Suppressor macrophage (primary cell): ENCODE data around the gene FBXW5.

Experiments
- DNase-seq, 4 experiments: peaks; one replicate each; pipeline ENCODE4 v3.0.0-alpha.2; 2020 to 2022

Gene FBXW5

GRCh38 chr9:136947955-136948510, 3.5 kb upstream of the FBXW5 start:
- DNase-seq, result peak; percentile 45 to 77 (median 51)

DNA sequence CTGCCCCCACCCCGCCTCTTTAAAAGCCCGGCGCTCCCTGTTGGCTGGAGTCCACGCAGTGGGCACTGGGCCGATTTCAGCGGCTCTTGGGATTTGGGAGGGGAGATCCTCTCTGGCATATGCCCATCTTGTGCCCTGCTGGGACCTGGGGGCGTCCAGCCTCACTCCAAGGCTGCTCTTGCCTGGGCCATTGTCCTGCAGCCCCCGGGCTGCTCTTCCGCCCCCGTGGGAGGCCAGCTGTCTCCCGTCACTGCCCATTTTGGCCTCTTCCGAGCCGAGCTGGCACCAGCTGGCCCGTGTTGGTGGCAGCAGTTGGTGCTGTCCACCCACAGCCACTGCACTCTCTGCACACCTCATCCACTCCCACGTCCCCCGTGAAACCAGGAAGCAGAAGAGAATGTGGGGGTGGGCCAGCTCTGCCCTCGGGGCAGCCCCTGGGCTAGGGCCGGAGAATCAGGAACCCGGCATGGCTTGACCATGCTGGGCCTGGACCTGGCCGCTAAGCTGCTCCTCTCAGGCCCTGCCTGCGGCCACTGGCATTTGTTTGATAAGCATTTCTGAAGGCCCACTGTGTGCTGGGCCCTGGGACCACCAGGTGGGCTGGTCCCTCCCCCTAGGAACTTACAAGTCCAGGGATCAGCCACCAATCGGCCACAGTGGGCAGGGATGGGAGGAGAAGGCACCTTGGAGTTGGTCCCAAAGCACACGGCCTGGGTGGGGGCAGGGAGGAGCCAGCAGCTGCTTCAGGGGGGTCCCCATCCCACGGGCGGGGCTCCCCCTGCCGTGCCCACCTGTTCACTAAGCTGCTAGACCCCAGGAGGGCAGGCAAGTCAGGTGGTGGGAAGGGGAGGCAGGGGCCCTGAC, 2.7 kb upstream of the FBXW5 start:
- peak in 3 of 4 experiments; percentile 34 to 64 (median 40) for DNase-seq

GRCh38 chr9:136946228-136947027, 1.9 kb upstream of the FBXW5 start:
- no peak for DNase-seq

DNA sequence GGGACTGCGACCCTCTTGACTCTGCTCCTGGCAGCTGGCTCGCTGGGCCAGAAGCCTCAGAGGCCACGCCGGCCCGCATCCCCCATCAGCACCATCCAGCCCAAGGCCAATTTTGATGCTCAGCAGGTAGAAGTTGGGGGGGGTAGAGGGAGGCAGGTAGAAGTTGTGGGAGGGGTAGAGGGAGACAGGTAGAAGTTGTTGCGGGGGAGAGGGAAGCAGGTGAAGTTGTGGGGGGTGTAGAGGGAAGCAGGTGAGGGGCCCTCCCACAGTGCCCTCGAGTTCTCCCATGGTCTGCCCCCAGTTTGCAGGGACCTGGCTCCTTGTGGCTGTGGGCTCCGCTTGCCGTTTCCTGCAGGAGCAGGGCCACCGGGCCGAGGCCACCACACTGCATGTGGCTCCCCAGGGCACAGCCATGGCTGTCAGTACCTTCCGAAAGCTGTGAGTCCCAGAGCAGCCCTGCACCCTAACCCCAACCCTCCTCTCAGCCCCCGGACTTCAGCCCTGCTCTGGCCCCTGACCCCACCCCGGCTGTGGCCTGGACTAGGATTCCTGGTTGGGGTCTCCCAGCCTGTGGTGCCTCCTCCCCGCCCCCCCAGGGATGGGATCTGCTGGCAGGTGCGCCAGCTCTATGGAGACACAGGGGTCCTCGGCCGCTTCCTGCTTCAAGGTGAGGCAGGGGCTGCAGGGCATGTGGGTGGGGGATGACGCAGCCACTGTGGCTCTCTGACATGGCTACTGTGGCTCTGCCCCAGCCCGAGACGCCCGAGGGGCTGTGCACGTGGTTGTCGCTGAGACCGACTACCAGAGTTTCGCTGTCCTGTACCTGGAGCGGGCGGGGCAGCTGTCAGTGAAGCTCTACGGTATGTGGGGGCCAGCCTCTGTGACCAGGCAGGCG, 1.0 kb upstream of the FBXW5 start:
- DNase-seq, result no peak

GRCh38 chr9:136944212-136944518, 373 bp downstream of the FBXW5 start:
- DNase-seq, result peak; percentile 76 to 91 (median 85)

DNA sequence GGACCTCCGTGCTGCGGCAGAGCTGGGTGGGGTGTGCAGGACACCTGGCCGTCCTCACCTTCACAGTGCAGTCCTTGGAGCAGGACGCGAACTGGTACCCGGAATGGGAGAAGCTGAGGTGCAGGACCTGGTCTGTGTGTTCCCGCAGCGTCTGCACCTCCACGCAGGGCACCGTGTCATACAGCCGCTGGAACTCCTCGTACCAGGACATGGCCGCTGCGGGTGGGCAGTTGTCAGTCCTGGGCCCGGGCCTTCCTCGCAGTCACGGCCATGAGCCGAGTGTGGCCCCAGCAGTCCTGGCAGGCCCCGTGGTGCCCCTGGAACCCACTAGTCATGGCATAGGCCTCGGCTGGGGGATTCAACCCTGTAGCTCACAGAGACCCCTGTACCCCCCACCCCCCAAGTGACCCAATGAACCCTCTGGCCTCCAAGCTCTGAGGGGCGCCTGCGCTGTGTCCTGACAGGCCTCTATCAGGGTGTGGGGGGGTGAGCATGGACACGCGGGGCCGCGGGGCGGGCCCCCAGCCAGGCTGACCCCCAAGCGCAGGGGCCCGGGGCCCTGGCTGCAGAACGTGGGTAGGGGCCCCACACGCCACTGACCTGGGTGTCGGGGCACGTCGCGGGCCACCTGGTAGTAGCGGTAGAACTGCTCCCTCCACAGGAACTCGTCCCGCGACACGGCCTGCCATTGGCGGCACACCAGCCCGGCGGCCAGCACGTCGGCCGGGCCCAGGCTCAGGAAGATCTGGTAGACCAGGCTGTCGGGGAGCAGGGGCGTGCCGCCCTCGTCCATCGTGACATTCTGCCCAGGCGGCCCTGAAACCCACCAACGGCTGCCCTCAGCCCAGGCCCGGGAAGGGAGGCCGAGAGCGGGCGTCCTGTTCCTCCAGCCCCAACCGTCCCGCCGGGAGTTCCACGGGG, 987 bp downstream of the FBXW5 start:
- peak in 3 of 4 experiments; percentile 45 to 64 (median 49) for DNase-seq

- DNase-seq, result no peak
Measured at GRCh38 chr9:136942881-136943230, 1.7 kb downstream of the FBXW5 start.

DNA sequence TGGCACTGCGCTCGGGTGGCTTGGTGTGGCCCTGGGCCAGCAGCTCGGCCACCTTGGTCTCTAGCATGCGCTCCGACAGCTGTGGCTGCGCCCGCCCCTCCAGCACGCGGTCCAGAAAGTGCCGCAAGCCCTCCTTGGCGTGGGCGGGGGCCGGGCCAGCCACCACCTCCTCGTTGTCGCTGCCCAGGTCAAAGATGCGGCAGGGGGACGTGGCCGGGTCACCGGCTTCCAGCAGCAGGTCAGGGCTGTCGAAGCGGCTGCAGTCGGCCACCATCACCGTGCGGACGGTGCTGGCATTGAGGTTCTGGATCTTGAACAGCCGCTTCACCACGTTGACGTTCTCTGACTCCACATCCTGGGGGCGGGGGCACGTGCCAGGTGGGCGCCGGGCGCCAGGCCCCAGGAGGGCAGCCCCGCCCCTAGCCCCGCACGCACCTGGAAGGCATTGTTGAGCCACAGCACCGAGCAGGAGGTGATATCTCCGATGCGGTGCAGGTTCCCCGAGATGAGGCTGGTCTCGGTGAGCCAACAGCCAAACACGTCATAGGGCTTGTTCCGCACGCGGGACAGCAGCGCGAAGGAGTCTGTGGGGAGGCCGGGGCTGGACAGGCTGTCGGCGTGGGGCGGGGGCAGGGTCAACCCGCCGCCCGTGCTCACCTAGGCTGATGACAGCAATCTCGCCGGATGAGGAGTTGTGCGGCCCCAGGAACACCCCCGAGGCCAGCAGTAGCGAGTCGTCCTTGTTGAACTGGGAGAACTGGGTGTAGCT, 2.2 kb downstream of the FBXW5 start:
- no peak for DNase-seq

DNA sequence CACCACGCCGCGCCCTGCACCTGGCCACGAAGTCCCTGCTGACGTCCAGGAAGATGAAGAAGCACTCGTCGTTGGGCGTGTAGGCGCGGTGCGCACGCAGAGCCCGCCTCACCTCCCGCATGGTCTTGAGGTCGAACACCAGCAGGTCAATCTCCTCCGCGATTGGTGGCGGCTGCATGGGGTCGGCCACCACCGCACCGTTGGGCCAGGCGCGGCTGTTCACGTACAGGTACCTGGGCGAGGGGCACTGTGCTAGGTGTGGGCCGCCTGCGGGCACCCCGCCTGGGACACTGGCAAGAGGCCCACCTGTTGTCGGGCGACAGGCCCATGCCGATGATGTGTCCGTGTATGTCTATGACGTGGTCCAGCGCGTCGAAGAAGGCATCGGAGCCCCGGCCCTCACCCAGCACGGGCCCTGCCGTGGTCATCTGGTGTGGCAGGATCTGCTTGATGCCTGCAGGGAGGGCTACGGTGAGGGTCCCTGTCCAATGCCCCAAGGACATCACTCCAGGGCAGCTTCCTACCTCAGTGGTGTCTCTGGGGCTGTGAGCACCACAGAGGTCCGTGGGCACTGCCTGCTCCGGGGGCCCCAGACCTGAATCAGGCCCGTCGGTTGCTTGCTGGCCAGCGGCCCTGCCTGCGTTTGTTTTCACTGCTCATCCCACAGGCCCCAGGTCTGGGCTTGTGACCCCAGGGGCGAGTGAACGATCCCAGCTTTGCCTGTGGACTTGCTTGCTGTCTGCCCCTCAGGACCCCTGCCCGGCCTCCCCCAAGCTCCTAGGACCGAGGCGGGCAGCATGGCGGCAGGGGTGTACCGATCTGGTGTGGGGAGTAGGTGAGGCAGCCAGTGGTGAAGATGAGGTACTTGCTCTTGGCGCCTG, 3.1 kb downstream of the FBXW5 start:
- no peak for DNase-seq

DNA sequence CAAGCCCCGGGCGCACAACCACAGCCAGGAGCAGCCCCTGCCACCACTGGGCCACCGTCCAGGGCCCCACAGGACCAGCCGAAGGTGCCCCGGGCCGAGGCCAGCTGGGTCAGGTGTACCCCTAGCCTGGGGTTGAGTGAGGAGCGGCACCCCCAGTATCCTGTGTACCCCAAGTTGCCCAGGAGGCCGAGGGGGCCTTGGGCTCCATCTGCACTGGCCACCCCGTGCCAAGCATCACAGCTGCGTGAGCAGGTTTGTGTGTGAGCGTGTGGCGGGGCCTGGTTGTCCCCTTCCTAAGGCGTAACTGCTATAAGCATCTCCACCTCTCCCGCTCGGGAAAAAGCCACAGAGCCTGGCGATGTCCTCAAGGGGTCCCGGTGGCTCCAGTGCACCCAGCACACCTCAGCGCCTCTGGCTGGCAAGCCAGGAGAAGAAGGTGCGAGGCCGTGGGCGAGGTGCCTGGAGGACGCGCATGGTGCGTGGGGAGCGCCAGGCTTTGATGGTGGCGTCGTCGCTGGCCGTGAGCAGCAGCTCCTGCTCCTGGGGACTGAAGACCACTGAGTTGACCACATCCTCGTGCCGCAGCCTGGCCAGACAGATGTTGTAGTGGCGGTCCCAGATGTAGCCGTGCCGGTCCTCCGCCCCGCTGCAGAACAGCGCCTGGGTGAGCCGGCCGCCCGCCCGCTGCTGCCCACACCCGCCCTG, 3.9 kb downstream of the FBXW5 start:
- DNase-seq, result no peak

- DNase-seq, result no peak
Measured at GRCh38 chr9:136939996-136940525, 4.5 kb downstream of the FBXW5 start.

- DNase-seq, result no peak
Measured at GRCh38 chr9:136939431-136939995, 5.0 kb downstream of the FBXW5 start.

DNA sequence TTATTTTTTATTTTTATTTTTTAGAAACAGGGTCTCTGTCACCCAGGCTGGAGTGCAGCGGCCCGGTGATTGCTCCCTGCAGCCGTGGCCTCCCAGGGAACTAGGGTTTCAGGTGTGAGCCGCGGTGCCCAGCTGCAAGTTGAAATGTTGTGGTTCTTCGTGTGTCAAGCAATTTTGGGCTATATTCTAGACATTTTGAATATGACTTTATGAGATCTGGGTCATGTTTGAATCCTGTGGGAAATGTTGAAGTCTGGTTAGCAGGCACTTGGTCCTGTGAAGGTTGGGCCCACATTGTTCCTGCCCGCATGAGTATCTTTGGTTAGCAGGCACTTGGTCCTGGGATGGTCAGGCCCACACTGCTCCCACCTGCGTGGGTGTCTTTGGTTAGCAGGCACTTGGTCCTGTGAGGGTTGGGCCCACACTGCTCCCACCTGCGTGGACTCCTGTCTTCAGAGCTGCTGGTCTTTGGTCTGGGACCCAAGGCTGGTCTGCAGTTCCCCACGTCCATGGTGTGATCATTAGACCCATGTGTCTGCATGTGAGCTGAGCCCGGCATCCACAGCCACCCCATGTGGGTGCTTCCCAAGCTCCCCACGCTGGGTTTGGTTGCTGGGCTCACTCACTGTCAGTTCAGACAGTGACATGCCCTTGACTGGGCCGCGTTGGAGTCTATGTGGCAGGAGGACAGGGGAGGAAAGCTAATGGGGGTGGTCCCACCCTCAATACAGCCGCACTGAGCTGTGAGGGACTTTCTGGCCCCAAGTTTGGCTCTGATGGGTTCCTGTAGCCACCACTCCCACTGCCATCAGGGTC, 7.1 kb downstream of the FBXW5 start:
- no peak for DNase-seq

DNA sequence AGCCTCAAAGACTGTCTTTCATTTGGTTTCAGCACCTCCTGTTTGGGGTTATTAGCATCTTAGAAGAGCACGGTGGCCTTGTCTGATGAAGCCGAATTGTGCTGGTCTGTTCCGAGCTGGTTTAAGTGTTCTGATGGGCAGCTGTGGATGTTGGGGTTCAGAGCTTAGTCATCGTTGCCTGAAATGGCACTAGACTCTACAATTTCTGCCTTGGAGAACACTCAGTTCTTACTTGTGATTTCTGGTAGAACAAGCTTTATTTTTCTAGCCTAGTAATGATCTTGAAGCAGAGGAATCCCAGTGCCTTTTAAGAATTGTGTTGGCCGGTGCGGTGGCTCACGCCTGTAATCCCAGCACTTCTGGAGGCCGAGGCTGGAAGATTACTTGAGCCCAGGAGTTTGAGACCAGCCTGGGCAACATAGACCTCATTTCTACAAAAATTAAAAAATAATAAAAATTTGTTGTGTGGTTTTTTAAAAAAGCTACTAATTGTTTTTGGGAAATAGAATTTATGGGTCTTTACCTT, 7.8 kb downstream of the FBXW5 start:
- DNase-seq, result no peak

GRCh38 chr9:136935651-136936050, 8.9 kb downstream of the FBXW5 start:
- DNase-seq, result peak; percentile 21 to 65 (median 57)

GRCh38 chr9:136934277-136934676, 10.3 kb downstream of the FBXW5 start:
- DNase-seq, result no peak

DNA sequence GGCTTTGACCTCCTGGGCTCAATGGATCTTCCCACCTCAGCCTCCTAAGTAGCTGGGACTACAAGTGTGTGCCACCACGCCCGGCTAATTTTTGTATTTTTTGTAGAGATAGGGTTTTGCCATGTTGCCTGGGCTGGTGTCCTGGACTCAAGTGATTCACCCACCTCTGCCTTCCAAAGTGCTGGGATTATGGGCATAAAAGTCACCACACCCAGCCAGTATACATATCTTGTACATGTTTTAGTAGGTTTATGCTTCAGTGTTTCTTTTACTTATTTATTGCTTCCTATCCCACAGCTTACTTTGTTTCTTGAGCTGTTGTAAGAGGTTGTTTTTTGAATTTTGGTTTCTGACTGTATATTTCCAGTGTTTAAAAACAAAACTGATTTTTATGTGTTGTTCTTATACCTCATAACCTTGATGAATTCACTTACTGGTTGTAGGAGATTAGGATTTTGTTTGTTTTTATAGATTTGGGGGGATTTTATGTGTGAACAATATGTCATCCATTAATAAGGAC, 12.9 kb downstream of the FBXW5 start:
- DNase-seq, result no peak
